ENCODE data around the gene NOXA1.

NOXA1 gene

GRCh38 chr9:137441289-137441934 is 18.2 kb downstream of the NOXA1 start, which contains the start of gene ENTPD8:
Gene ENTPD8 (minus strand): TSS chr9:137441357. CDS start chr9:137438285, 3,072 bp downstream.
- DNase-seq = no peak

DNA sequence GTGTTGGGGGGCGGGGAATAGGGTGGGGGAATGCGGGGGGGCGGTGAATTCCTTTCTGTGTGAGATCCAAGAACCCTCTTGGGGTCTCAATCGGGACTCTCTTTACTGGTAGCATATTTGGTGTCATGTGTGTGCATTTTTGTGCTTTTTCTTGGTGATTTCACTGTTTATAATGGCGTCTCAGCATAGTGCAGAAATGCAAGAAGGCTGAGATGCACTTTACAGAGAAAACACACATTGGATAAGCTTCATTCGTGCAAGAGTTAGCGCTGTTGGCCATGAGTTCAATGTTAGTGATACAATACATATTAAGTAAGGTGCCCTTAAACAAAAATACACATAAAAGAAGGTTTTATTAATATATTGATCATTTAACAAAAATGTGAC is 18.7 kb downstream of the NOXA1 start:
- no peak for DNase-seq

DNA sequence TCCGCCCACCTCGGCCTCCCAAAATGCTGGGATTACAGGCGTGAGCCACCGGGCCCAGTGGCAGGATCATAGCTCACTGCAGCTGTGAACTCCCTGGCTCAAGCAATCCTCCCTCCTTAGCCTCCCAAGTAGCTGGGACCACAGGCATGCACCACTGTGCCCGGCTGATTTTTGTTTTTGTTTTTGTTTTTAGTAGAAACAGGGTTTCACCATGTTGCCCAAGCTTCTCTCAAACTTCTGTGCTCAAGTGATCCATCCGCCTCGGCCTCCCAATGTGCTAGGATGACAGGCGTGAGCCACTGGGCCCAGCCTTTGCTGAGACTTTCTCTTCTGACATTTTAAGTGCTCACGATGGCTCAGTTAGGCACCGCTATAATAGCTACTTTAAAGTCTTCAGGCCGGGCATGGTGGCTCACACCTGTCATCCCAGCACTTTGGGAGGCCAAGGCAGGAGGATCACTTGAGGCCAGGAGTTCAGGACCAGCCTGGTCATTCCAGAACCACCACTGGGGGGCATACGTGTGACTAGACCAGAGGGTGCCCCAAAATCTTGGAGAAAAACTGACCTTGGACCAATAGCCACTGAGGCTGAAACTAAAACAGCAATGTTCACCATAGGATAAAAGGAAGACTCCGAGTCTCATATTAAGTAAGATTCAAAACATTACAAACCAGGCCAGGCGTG is 21.1 kb downstream of the NOXA1 start:
- no peak for DNase-seq

GRCh38 chr9:137445275-137445807 is 22.1 kb downstream of the NOXA1 start:
- peak; percentile 57 to 82 (median 74) for DNase-seq

DNA sequence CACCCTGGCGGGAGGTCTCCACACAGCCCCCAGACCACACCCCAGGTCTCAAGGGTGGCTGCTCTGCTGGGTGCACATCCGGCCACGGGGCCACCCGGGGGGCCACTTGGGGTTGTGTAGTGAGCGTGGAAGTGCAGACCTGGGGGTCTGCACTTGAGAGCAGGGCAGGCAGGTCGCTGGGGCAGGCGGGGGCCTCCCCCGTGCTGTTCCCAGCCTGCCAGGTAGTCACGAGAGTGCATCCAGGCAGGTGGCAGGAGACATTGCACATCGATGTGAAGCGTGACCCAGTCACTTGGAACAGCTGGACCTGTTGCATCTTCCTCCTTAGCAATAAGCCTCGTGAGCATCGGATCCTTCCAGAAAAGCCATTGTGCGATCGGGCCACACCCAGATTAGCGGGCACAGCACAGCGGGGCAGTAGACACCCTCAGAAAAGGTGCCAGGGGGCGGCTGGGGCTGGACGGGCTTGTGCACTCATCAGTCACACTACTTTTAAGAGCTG is 22.8 kb downstream of the NOXA1 start:
- no peak for DNase-seq

- no peak for DNase-seq
These were observed 23.8 kb downstream of the NOXA1 start for GRCh38 chr9:137446851-137447471.

DNA sequence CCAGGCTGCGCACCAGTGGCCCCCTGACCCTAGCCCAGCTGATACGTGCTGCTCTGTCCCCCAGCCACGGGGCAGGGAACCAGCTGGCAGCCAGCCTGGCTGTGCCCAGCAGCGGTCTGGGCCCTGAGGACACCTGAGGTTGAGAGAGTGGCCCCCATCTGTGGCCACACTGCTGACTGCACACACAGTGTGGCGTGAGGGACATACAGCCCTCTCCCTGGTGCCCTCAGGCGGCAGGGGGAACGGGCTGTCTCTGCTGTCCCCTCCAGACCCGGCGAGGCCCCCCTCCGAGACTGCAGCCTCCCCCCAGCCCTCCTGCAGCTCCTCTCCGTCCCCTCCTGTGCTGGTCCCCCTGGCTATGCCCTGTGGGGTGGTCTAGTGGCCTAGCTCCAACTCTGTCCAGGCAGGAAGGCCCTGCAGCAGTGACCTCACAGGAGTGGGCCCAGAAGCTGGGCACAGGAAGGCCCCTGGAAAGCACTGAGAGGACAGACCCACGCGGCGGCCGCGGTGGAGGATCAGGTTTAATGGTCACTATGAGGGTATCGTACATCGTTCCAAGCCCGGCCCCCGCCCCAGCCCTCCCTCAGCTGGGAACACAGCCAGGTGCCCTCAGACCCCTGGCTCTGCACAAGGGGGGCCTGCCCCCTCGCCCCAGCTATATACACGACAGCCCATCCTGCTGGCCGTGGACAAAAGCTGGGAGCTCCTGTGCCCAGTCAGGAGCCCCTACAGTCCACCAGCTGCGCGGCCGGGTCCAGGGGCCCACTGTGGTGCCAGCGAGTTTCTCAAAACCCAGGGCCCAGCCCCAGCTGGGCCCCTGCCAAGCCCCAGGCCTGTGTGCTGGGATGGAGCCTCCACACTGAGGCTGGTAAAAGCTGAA is 24.8 kb downstream of the NOXA1 start:
- DNase-seq = no peak

GRCh38 chr9:137448602-137448962 is 25.4 kb downstream of the NOXA1 start:
- DNase-seq = no peak

DNA sequence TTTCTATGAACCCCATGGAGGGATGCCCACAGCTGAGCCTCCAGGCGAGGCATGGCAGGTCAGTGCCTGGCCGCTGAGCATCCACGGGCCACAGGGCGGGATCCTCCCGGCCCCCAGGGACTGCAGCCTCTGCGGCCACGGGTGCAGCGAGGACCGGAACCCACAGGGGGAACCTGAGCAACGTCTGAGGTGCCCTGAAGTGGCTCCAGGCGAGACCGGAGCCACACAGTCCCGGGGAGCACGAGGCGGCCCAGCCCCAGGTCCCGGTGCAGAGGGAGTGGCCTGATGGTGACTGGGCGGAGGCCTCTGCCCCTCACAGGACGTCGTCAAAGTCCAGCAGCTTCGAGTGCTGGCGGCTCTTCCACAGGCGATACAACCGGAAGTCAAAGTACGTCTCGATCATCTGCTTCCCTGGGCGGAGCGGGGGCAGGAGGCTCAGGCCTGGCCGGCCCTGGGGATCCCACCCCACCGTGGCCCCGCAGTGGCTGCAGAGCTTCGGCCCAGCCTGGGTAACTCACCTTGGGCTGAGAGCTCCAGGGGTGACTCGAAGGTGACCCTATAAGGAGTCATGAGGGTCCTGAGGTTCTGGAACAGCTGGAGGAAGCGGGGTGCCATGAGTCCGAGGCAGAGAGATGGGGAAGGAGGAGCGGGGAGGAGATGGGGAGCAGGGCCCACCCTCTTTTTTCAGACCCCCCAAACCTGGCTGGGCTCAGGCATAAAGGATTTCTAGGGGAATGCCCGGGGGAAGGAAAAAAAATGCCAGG is 26.1 kb downstream of the NOXA1 start:
- DNase-seq = no peak

- peak in 3 of 5 experiments; percentile 52 to 69 (median 60) for DNase-seq
These were observed 26.8 kb downstream of the NOXA1 start for GRCh38 chr9:137449931-137450538.

- DNase-seq = peak in 2 of 5 experiments; percentile 46 to 69
These were observed 27.5 kb downstream of the NOXA1 start for GRCh38 chr9:137450539-137451222.

DNA sequence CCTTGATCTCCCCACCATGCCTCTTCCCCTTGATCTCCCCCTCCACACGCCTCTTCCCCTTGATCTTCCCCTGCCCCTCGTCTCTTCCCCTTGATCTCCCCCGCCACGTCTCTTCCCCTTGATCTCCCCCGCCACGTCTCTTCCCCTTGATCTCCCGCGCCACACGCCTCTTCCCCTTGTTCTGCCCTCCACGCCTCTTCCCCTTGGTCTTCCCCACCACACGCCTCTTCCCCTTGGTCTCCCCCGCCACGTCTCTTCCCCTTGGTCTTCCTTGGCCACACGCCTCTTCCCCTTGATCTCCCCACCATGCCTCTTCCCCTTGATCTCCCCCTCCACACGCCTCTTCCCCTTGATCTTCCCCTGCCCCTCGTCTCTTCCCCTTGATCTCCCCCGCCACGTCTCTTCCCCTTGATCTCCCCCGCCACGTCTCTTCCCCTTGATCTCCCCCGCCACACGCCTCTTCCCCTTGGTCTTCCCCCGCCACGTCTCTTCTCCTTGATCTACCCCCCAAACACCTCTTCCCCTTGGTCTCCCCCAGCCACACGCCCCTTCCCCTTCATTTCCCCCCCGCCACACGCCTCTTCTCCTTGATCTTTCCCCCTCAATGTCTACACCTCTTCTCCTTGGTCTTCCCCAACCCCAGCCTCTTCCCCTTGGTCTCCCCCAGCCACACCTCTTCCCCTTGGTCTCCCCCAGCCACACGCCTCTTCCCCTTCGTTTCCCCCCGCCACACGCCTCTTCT is 28.2 kb downstream of the NOXA1 start:
- peak in 1 of 5 experiments; percentile 6 for DNase-seq

DNA sequence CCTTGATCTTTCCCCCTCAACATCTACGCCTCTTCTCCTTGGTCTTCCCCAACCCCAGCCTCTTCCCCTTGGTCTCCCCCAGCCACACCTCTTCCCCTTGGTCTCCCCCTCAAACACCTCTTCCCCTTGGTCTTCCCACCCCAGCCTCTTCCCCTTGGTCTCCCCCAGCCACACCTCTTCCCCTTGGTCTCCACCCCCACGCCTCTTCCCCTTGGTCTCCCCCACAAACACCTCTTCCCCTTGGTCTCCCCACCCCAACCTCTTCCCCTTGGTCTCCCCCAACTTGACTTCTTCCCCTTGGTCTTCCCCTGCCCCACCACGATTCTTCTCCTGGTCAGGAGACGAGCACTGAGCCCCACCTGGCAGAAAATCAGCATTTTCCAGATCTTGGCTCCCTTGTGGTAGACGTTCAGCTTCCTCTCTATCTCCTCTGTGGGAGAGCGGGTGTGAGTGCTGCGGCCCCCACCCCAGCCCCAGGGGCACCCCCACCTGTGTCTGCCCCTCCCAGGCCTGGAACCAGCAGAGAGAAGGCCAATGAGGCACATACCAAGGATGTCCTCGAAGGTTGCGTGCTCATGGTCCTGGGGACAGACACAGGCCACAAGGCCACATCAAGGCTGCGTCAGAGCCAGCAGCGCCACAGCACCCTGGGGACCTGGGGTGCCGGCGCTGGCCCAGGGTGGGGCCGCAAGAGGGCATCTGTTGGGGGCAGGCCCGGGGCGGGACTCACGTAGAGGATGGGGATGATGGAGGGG is 29.0 kb downstream of the NOXA1 start:
- peak in 1 of 5 experiments; percentile 2 for DNase-seq

DNA sequence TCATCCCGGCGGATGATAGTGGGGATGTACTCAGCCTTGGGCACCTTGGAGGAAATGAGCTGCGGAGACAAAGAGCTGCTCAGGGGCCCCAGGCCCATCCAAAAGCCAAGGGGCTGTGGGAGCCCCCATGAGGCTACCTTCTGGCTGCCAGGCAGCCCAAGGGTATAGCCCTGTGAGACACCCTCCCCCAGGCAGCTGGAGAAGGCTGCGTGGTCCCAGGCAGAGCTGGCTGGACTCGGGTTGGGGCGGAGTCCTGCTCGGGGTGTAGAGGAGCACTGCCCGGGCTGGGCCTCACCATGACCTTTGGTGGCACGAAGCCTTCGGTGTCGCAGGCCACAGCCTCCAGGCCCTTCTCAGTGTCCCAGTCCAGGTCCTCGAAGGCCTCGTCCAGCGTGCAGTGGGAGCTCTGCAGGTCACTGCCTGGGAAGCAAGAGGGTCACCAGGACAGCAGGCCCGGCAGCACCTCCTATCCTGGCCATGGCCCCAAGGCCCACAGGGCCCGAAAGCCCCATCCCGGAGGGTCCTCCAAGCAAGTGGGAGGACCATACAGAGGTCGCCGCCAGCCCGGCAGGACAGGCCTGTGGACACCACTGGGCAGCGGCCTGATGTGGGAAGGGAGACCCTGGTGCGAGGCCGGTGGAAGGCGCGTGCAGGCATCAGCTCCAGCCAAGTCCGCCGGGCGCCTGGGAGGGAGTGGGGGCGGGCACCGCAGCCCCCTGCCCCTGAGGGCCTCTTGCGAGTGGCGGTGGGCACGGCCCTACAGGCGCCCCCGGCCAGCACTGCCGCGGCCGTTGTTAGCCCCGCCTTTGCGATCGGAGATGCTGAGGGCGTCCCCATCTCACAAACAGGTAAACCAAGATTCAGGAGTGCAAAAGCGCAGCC is 29.8 kb downstream of the NOXA1 start:
- peak in 1 of 5 experiments; percentile 14 for DNase-seq

DNA sequence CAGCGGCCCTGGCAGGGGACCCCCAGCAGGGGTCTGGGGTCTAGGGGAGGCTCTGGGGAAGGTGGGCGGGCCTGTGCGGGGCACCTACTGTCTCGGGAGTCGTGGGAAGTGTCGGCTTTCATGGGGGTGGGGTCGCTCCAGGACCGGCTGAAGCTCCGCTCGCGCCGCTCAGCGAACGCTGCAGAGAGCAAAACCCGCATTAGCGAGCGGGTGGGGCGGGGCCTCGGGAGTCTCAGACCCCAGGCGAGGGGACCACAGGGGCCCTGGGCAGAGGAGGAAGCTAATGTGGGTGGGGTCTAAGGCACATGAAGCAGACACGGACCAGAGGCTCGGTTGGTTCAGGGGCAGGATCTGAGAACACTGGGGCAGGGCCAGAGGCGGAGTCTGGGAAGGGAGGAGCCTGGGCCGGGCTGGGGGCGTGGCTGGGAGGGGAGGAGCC is 30.5 kb downstream of the NOXA1 start:
- DNase-seq = peak in 4 of 5 experiments; percentile 35 to 65 (median 53)

- DNase-seq = peak in 3 of 5 experiments; percentile 34 to 47 (median 40)
These were observed 31.0 kb downstream of the NOXA1 start for GRCh38 chr9:137454145-137454596.

- peak in 1 of 5 experiments; percentile 3 for DNase-seq
These were observed 31.6 kb downstream of the NOXA1 start for GRCh38 chr9:137454597-137455358.
